HEK293 (cell line): ENCODE measurements around the gene CEBPA.
A peak's percentile ranks its signal among the peaks of the same experiment; 100 is the strongest.

Source experiments
- BCL11A ChIP-seq: fragments of 450-650 bp; formaldehyde crosslinking; IDR thresholded peaks from 2 replicates; pipeline ENCODE4 v1.5.1; 2016; ENCODE audit warnings: low read depth, missing biosample characterization, missing genetic modification characterization
- CTCF ChIP-seq: fragments of 450-650 bp; formaldehyde crosslinking; IDR thresholded peaks from 2 replicates; pipeline ENCODE4 v1.5.1; 2016; ENCODE audit warnings: missing biosample characterization, missing genetic modification characterization
- PRDM1 ChIP-seq: fragments of 450-650 bp; formaldehyde crosslinking; IDR thresholded peaks from 2 replicates; pipeline ENCODE4; 2016; ENCODE audit warnings: missing biosample characterization, missing genetic modification characterization
- REPIN1 ChIP-seq: fragments of 450-650 bp; formaldehyde crosslinking; IDR thresholded peaks from 2 replicates; pipeline ENCODE4 v1.5.1; 2017; ENCODE audit warnings: missing biosample characterization, missing genetic modification characterization, low read depth
- TCF7L2 ChIP-seq: IDR thresholded peaks from 2 replicates; pipeline ENCODE4 v1.6.1; 2011; ENCODE audit warnings: low read depth, mild to moderate bottlenecking, inconsistent platforms, low read length, moderate library complexity, borderline replicate concordance
- TRIM28 ChIP-seq: IDR thresholded peaks from 2 replicates; pipeline ENCODE4 v1.6.1; 2011; ENCODE audit warnings: low read length, control low read depth, borderline replicate concordance
- WT1 ChIP-seq: fragments of 450-650 bp; formaldehyde crosslinking; IDR thresholded peaks from 2 replicates; pipeline ENCODE4 v1.5.1; 2016; ENCODE audit warnings: missing biosample characterization, missing genetic modification characterization
- YY1 ChIP-seq: fragments of 450-650 bp; formaldehyde crosslinking; IDR thresholded peaks from 2 replicates; pipeline ENCODE4 v1.5.1; 2018; ENCODE audit warnings: missing biosample characterization, missing genetic modification characterization
- ZBTB17 ChIP-seq: fragments of 450-650 bp; formaldehyde crosslinking; IDR thresholded peaks from 2 replicates; pipeline ENCODE4 v1.5.1; 2016; ENCODE audit warnings: missing biosample characterization, missing genetic modification characterization
- ZIC2 ChIP-seq: fragments of 450-650 bp; formaldehyde crosslinking; IDR thresholded peaks from 2 replicates; pipeline ENCODE4 v1.5.1; 2016; ENCODE audit warnings: missing biosample characterization, missing genetic modification characterization
- ZNF155 ChIP-seq: fragments of 450-650 bp; formaldehyde crosslinking; IDR thresholded peaks from 2 replicates; pipeline ENCODE4 v1.5.1; 2016; ENCODE audit warnings: missing biosample characterization, missing genetic modification characterization
- ZNF174 ChIP-seq: fragments of 450-650 bp; formaldehyde crosslinking; IDR thresholded peaks from 2 replicates; pipeline ENCODE4 v1.5.0; 2017; ENCODE audit warnings: missing biosample characterization, mild to moderate bottlenecking, missing genetic modification characterization
- ZNF175 ChIP-seq: fragments of 450-650 bp; formaldehyde crosslinking; IDR thresholded peaks from 2 replicates; pipeline ENCODE4 v1.5.1; 2016; ENCODE audit warnings: missing biosample characterization, missing genetic modification characterization
- ZNF248 ChIP-seq: fragments of 450-650 bp; formaldehyde crosslinking; IDR thresholded peaks from 2 replicates; pipeline ENCODE4 v1.5.1; 2017; ENCODE audit warnings: missing biosample characterization, missing genetic modification characterization
- ZNF292 ChIP-seq: fragments of 450-650 bp; formaldehyde crosslinking; IDR thresholded peaks from 2 replicates; pipeline ENCODE4 v1.5.1; 2016; ENCODE audit warnings: low read depth, missing biosample characterization, missing genetic modification characterization, borderline replicate concordance
- ZNF37A ChIP-seq: fragments of 450-650 bp; IDR thresholded peaks from 2 replicates; pipeline ENCODE4 v1.5.1; 2018; ENCODE audit warnings: missing biosample characterization, missing genetic modification characterization
- ZNF391 ChIP-seq: fragments of 450-650 bp; formaldehyde crosslinking; IDR thresholded peaks from 2 replicates; pipeline ENCODE4 v1.5.1; 2016; ENCODE audit warnings: low read depth, missing biosample characterization, missing genetic modification characterization, borderline replicate concordance
- ZNF394 ChIP-seq: fragments of 450-650 bp; formaldehyde crosslinking; IDR thresholded peaks from 2 replicates; pipeline ENCODE4 v1.5.1; 2016; ENCODE audit warnings: missing biosample characterization, missing genetic modification characterization, mild to moderate bottlenecking, moderate library complexity, borderline replicate concordance
- ZNF501 ChIP-seq: fragments of 450-650 bp; formaldehyde crosslinking; IDR thresholded peaks from 2 replicates; pipeline ENCODE4 v1.5.1; 2016; ENCODE audit warnings: missing biosample characterization, missing genetic modification characterization
- ZNF521 ChIP-seq: fragments of 450-650 bp; formaldehyde crosslinking; IDR thresholded peaks from 2 replicates; pipeline ENCODE4 v1.5.1; 2017; ENCODE audit warnings: missing biosample characterization, mild to moderate bottlenecking, missing genetic modification characterization
- ZNF549 ChIP-seq: fragments of 450-650 bp; IDR thresholded peaks from 2 replicates; pipeline ENCODE4 v1.5.1; 2018; ENCODE audit warnings: missing biosample characterization, missing genetic modification characterization, mild to moderate bottlenecking, inconsistent platforms, moderate library complexity
- ZNF555 ChIP-seq: fragments of 450-650 bp; formaldehyde crosslinking; conservative IDR thresholded peaks from 2 replicates; pipeline ENCODE4 v1.5.1; 2017; ENCODE audit warnings: missing biosample characterization, mild to moderate bottlenecking, missing genetic modification characterization, inconsistent platforms
- ZNF561 ChIP-seq: fragments of 450-650 bp; IDR thresholded peaks from 2 replicates; pipeline ENCODE4 v1.5.1; 2018; ENCODE audit warnings: missing biosample characterization, missing genetic modification characterization, borderline replicate concordance
- ZNF585B ChIP-seq: fragments of 450-650 bp; formaldehyde crosslinking; IDR thresholded peaks from 2 replicates; pipeline ENCODE4 v1.5.1; 2016; ENCODE audit warnings: missing biosample characterization, missing genetic modification characterization
- ZNF654 ChIP-seq: fragments of 450-650 bp; formaldehyde crosslinking; IDR thresholded peaks from 2 replicates; pipeline ENCODE4 v1.5.1; 2016; ENCODE audit warnings: low read depth, missing biosample characterization, missing genetic modification characterization
- ZNF658 ChIP-seq: fragments of 450-650 bp; formaldehyde crosslinking; IDR thresholded peaks from 2 replicates; pipeline ENCODE4; 2016; ENCODE audit warnings: missing biosample characterization, missing genetic modification characterization
- ZNF768 ChIP-seq: fragments of 450-650 bp; formaldehyde crosslinking; IDR thresholded peaks from 2 replicates; pipeline ENCODE4 v1.5.1; 2018; ENCODE audit warnings: missing biosample characterization, mild to moderate bottlenecking, missing genetic modification characterization
- ZNF776 ChIP-seq: fragments of 450-650 bp; formaldehyde crosslinking; IDR thresholded peaks from 2 replicates; pipeline ENCODE4 v1.5.0; 2017; ENCODE audit warnings: missing biosample characterization, missing genetic modification characterization, borderline replicate concordance
- TF ChIP-seq, protein P1 (sequence below): fragments of 450-650 bp; formaldehyde crosslinking; IDR thresholded peaks from 2 replicates; pipeline ENCODE4 v1.5.1; 2016; ENCODE audit warnings: missing biosample characterization, missing genetic modification characterization
- TF ChIP-seq, protein P2 (sequence below): fragments of 450-650 bp; formaldehyde crosslinking; IDR thresholded peaks from 2 replicates; pipeline ENCODE4 v1.5.1; 2016; ENCODE audit warnings: missing biosample characterization, missing genetic modification characterization, borderline replicate concordance
- TF ChIP-seq, protein P3 (sequence below): fragments of 450-650 bp; formaldehyde crosslinking; IDR thresholded peaks from 2 replicates; pipeline ENCODE4 v1.5.1; 2016; ENCODE audit warnings: missing biosample characterization, missing genetic modification characterization

CEBPA gene

GRCh38 chr19:33273881-33274662 is 28.3 kb downstream of the CEBPA start (continued):
- TF ChIP-seq CTCF (tag by site-specific recombination) (no peak), PRDM1 (tag by site-specific recombination) (no peak), ZNF521 (tag by site-specific recombination) (no peak), ZNF561 (tag by site-specific recombination) (no peak), ZNF501 (no peak; the same call in 1 of the 2 replicates), TCF7L2 (no peak), ZNF658 (tag by site-specific recombination) (peak; percentile 91), TRIM28 (peak; percentile 53; the same call in 1 of the 2 replicates), ZNF654 (tag by site-specific recombination) (no peak), ZNF394 (tag by site-specific recombination) (no peak; the same call in 1 of the 2 replicates), ZNF37A (tag by site-specific recombination) (no peak), ZNF768 (tag by site-specific recombination) (no peak; the same call in 1 of the 2 replicates), YY1 (no peak), ZIC2 (tag by site-specific recombination) (peak; percentile 63), ZNF248 (peak; percentile 92), ZNF391 (tag by site-specific recombination) (peak; percentile 93; the same call in 1 of the 2 replicates), ZNF174 (tag by site-specific recombination) (no peak), ZNF155 (peak; percentile 99; the same call in 1 of the 2 replicates), ZNF549 (tag by site-specific recombination) (no peak), BCL11A (peak; percentile 94), ZNF776 (tag by site-specific recombination) (peak; percentile 44; the same call in 1 of the 2 replicates), ZNF292 (tag by site-specific recombination) (no peak), REPIN1 (peak; percentile 22; the same call in 1 of the 2 replicates), WT1 (no peak), ZNF175 (tag by site-specific recombination) (0 out of 2 replicates have a peak, but pooled peaks have one; percentile 35), ZNF555 (tag by site-specific recombination) (no peak), ZNF585B (tag by site-specific recombination) (no peak), ZBTB17 (peak; percentile 78)
- TF ChIP-seq, protein P1, sequence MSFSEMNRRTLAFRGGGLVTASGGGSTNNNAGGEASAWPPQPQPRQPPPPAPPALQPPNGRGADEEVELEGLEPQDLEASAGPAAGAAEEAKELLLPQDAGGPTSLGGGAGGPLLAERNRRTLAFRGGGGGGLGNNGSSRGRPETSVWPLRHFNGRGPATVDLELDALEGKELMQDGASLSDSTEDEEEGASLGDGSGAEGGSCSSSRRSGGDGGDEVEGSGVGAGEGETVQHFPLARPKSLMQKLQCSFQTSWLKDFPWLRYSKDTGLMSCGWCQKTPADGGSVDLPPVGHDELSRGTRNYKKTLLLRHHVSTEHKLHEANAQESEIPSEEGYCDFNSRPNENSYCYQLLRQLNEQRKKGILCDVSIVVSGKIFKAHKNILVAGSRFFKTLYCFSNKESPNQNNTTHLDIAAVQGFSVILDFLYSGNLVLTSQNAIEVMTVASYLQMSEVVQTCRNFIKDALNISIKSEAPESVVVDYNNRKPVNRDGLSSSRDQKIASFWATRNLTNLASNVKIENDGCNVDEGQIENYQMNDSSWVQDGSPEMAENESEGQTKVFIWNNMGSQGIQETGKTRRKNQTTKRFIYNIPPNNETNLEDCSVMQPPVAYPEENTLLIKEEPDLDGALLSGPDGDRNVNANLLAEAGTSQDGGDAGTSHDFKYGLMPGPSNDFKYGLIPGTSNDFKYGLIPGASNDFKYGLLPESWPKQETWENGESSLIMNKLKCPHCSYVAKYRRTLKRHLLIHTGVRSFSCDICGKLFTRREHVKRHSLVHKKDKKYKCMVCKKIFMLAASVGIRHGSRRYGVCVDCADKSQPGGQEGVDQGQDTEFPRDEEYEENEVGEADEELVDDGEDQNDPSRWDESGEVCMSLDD, result peak; percentile 98
- TF ChIP-seq, protein P2, sequence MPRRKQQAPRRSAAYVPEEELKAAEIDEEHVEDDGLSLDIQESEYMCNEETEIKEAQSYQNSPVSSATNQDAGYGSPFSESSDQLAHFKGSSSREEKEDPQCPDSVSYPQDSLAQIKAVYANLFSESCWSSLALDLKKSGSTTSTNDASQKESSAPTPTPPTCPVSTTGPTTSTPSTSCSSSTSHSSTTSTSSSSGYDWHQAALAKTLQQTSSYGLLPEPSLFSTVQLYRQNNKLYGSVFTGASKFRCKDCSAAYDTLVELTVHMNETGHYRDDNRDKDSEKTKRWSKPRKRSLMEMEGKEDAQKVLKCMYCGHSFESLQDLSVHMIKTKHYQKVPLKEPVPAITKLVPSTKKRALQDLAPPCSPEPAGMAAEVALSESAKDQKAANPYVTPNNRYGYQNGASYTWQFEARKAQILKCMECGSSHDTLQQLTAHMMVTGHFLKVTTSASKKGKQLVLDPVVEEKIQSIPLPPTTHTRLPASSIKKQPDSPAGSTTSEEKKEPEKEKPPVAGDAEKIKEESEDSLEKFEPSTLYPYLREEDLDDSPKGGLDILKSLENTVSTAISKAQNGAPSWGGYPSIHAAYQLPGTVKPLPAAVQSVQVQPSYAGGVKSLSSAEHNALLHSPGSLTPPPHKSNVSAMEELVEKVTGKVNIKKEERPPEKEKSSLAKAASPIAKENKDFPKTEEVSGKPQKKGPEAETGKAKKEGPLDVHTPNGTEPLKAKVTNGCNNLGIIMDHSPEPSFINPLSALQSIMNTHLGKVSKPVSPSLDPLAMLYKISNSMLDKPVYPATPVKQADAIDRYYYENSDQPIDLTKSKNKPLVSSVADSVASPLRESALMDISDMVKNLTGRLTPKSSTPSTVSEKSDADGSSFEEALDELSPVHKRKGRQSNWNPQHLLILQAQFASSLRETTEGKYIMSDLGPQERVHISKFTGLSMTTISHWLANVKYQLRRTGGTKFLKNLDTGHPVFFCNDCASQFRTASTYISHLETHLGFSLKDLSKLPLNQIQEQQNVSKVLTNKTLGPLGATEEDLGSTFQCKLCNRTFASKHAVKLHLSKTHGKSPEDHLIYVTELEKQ, result peak; percentile 74; the same call in 1 of the 2 replicates
- TF ChIP-seq, protein P3, sequence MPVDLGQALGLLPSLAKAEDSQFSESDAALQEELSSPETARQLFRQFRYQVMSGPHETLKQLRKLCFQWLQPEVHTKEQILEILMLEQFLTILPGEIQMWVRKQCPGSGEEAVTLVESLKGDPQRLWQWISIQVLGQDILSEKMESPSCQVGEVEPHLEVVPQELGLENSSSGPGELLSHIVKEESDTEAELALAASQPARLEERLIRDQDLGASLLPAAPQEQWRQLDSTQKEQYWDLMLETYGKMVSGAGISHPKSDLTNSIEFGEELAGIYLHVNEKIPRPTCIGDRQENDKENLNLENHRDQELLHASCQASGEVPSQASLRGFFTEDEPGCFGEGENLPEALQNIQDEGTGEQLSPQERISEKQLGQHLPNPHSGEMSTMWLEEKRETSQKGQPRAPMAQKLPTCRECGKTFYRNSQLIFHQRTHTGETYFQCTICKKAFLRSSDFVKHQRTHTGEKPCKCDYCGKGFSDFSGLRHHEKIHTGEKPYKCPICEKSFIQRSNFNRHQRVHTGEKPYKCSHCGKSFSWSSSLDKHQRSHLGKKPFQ (tag by site-specific recombination), result peak; percentile 97
